Natural killer cell (primary cell): Measurements from ENCODE around the gene SLC33A1. TPM values are rescaled to one million over a fixed set of nuclear protein-coding genes. Genes with fewer than 3 reads are reported as not detected.

Experiments used
- ATAC-seq, 3 donors: fragments of 150-1000 bp in 2 of 3; fragments of 200-7000 bp in 1 of 3; cut with Tn5 transposase; 1 replicate in 1 of 3; 2 replicates in 2 of 3; pipeline ENCODE4 v1.10.0; 2021; ENCODE audit warnings: mild to moderate bottlenecking in 2 of 3, moderate library complexity in 2 of 3
- DNase-seq, 2 donors: peaks; one replicate each; pipeline versions ENCODE4 v3.0.0 to v3.0.0-alpha.2; 2013 to 2021; ENCODE audit warnings: mixed read lengths in 1 of 2
- H3K27ac ChIP-seq: one replicate; pipeline ENCODE4 v1.5.1; 2013; ENCODE audit warnings: mild to moderate bottlenecking, low read length
- H3K27me3 ChIP-seq: one replicate; pipeline ENCODE4 v1.6.1; 2013; ENCODE audit warnings: low read length; ENCODE audit not compliant: control insufficient read depth, insufficient read depth
- H3K36me3 ChIP-seq: one replicate; pipeline ENCODE4 v1.6.1; 2013; ENCODE audit warnings: low read length; ENCODE audit not compliant: control insufficient read depth, insufficient read depth
- H3K4me1 ChIP-seq: one replicate; pipeline ENCODE4 v1.6.1; 2013; ENCODE audit warnings: low read length; ENCODE audit not compliant: control insufficient read depth, insufficient read depth
- H3K4me3 ChIP-seq: one replicate; pipeline ENCODE4 v1.5.1; 2013; ENCODE audit warnings: low read length
- H3K9me3 ChIP-seq: one replicate; pipeline ENCODE4 v1.6.1; 2013; ENCODE audit warnings: low read length; ENCODE audit not compliant: control insufficient read depth, insufficient read depth
- H3K27ac Mint-ChIP-seq, 2 donors: one replicate each; pipeline ENCODE4 v1.8.0; 2022; ENCODE audit warnings: mild to moderate bottlenecking in 2 of 2, mixed read lengths in 2 of 2, moderate library complexity in 1 of 2
- H3K27me3 Mint-ChIP-seq, 2 donors: one replicate each; pipeline ENCODE4 v1.8.0; 2022; ENCODE audit warnings: low read depth in 2 of 2, mixed read lengths in 2 of 2
- H3K36me3 Mint-ChIP-seq: one replicate; pipeline ENCODE4 v1.8.0; 2022; ENCODE audit warnings: mixed read lengths
- H3K4me1 Mint-ChIP-seq, 2 donors: one replicate each; pipeline ENCODE4 v1.8.0; 2022; ENCODE audit warnings: mixed read lengths in 2 of 2
- H3K4me3 Mint-ChIP-seq: one replicate; pipeline ENCODE4 v1.8.0; 2022; ENCODE audit warnings: mild to moderate bottlenecking, moderate library complexity, mixed read lengths
- H3K9me3 Mint-ChIP-seq, 2 donors: one replicate each; pipeline ENCODE4 v1.8.0; 2022; ENCODE audit warnings: mixed read lengths in 2 of 2
- whole genome bisulfite sequencing: methylation state at CpG from one replicate; pipeline ENCODE4 v1.1.7; 2013; ENCODE audit warnings: missing lambda C conversion rate; ENCODE audit not compliant: insufficient coverage; 5-methylcytosine and 5-hydroxymethylcytosine counted together
- intact Hi-C: fragments of 100-400 bp; cut with micrococcal nuclease; formaldehyde crosslinking; loops from one replicate; pipeline ENCODE4 v1.14.2; 2022
- total RNA-seq, 4 donors: library from RNA; stranded (reverse); fragments of 120-200 nt in 1 of 4; gene quantifications; one replicate each; pipeline versions ENCODE4 v1.2.3 to v1.2.4, GENCODE V29; 2013 to 2022
- TF ChIP-seq, protein P1 (sequence below): fragments of 200-600 bp; IDR thresholded peaks from one replicate; pipeline ENCODE4 v1.8.0; 2022; ENCODE audit warnings: antibody characterized with exemption

SLC33A1 gene
- total RNA-seq, 3 donors from 2014 or later (not counting 1 experiment from before 2014, with no cell fraction given) = 25.2 to 28.4 (median 27.2) TPM

DNA sequence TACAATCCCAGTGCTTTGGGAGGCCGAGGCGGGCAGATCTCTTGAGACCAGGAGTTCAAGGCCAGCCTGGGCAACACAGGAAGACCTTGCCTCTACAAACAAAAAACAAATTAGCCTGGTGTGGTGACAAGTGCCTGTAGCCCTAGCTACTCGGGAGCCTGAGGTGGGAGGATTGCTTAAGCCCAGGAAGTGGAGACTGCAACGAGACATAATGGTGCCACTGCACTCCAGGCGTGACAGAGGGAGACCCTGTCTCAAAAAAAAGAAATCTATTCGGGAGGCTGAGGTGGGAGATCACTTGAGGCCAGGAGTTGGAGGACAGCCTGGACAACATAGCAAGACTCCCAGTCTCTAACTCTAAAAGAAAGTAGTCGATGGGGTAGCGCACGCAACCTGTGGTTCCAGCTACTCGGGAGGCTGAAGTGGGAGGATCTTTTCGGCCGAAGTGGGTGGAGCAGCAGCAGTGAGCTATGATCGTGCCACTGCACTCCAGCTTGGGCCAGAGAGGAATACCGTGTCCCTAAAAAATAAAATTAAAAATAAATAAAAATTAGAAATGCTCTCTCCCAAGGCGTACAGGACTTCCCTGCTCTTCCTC lies 48.9 kb downstream of the SLC33A1 start:
- Histone ChIP-seq H3K4me3 (peak overlapping the region; percentile 59), H3K36me3 (no peaks in the 10 kb centered on the region), H3K27me3 (no peaks in the 10 kb centered on the region), H3K4me1 (peaks cover 14% of the 10 kb centered on the region), H3K27ac (peak overlapping the region; percentile 52), H3K9me3 (no peaks in the 10 kb centered on the region)
- TF ChIP-seq, protein P1, sequence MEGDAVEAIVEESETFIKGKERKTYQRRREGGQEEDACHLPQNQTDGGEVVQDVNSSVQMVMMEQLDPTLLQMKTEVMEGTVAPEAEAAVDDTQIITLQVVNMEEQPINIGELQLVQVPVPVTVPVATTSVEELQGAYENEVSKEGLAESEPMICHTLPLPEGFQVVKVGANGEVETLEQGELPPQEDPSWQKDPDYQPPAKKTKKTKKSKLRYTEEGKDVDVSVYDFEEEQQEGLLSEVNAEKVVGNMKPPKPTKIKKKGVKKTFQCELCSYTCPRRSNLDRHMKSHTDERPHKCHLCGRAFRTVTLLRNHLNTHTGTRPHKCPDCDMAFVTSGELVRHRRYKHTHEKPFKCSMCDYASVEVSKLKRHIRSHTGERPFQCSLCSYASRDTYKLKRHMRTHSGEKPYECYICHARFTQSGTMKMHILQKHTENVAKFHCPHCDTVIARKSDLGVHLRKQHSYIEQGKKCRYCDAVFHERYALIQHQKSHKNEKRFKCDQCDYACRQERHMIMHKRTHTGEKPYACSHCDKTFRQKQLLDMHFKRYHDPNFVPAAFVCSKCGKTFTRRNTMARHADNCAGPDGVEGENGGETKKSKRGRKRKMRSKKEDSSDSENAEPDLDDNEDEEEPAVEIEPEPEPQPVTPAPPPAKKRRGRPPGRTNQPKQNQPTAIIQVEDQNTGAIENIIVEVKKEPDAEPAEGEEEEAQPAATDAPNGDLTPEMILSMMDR = no peak
- H3K27ac Mint-ChIP-seq = peak overlapping the region; percentile 27 to 91
- H3K9me3 Mint-ChIP-seq = no peaks in the 10 kb centered on the region
- peak in 1 of 2 donors; percentile 53 for DNase-seq
- ATAC-seq = peak in 2 of 3 donors; percentile 1 to 27
- WGBS = 60% methylated on average over 11 of the region's 15 CpGs
- H3K4me3 Mint-ChIP-seq = peak overlapping the region; percentile 86
- peaks cover 7 to 8% of the 10 kb centered on the region in 2 donors for H3K27me3 Mint-ChIP-seq
- H3K36me3 Mint-ChIP-seq = no peaks in the 10 kb centered on the region
- intact Hi-C loops = no loop called here
- peaks cover 10 to 19% of the 10 kb centered on the region in 2 donors for H3K4me1 Mint-ChIP-seq

DNA sequence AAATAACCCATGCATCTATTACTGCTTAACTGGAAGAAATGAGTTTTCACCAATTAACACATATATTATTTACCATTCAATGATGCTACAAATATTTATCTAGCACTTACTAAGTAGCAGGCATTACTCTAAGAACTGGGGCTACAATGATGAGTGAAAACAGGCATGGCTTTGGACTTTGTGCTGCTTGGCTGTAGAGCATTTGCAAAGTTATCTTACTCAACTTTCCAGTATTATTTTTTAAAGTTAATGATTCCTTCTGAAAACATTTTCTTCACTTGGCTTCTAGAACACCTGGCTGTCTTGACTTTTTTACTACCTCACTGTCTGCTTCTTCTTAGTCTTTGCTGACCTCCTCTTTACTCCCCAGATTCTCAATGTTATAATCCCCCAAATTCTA lies 49.9 kb downstream of the SLC33A1 start:
- Histone ChIP-seq H3K4me3 (no peak overlapping the region), H3K27me3 (no peaks in the 10 kb centered on the region), H3K27ac (no peak overlapping the region), H3K9me3 (no peaks in the 10 kb centered on the region), H3K4me1 (peaks cover 14% of the 10 kb centered on the region), H3K36me3 (no peaks in the 10 kb centered on the region)
- H3K4me1 Mint-ChIP-seq = peaks cover 10 to 19% of the 10 kb centered on the region in 2 donors
- DNase-seq (no peak), ATAC-seq (no peak)
- TF ChIP-seq, protein P1 = no peak
- no peaks in the 10 kb centered on the region for H3K36me3 Mint-ChIP-seq
- H3K4me3 Mint-ChIP-seq = peak overlapping the region; percentile 62
- H3K27ac Mint-ChIP-seq = peak overlapping the region; percentile 17 to 91
- H3K27me3 Mint-ChIP-seq = peaks cover 3 to 4% of the 10 kb centered on the region in 2 donors
- no peaks in the 10 kb centered on the region for H3K9me3 Mint-ChIP-seq
- intact Hi-C loops = no loop called here

DNA sequence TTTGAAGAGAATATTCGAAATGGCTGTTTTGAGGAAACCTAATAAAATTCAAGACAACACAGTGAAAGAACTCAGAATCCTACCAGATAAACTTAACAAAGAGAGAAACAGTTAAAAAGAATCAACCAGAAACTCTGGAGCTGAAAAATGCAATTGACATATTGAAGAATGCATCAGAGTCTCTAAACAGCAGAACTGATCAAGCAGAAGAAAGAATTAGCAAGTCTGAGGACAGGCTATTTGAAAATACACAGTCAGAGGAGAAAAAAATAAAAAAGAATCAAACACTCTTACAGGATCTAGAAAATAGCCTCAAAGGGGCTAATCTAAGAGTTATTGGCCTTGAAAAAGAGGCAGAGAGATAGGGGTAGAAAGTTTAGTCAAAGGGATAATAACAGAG lies 61.7 kb downstream of the SLC33A1 start:
- H3K36me3 Mint-ChIP-seq = peaks cover 12% of the 10 kb centered on the region
- Histone ChIP-seq H3K27me3 (no peaks in the 10 kb centered on the region), H3K4me3 (no peak overlapping the region), H3K27ac (no peak overlapping the region), H3K4me1 (no peaks in the 10 kb centered on the region), H3K9me3 (no peaks in the 10 kb centered on the region), H3K36me3 (no peaks in the 10 kb centered on the region)
- no peak overlapping the region for H3K27ac Mint-ChIP-seq
- WGBS = no CpG with 5 or more reads among the region's 1 CpG
- intact Hi-C loops = no loop called here
- no peaks in the 10 kb centered on the region for H3K4me1 Mint-ChIP-seq
- TF ChIP-seq, protein P1 = no peak
- ATAC-seq (no peak), DNase-seq (no peak)
- H3K4me3 Mint-ChIP-seq = no peak overlapping the region
- H3K9me3 Mint-ChIP-seq = peaks cover 0 to 3% of the 10 kb centered on the region in 2 donors
- H3K27me3 Mint-ChIP-seq = no peaks in the 10 kb centered on the region

DNA sequence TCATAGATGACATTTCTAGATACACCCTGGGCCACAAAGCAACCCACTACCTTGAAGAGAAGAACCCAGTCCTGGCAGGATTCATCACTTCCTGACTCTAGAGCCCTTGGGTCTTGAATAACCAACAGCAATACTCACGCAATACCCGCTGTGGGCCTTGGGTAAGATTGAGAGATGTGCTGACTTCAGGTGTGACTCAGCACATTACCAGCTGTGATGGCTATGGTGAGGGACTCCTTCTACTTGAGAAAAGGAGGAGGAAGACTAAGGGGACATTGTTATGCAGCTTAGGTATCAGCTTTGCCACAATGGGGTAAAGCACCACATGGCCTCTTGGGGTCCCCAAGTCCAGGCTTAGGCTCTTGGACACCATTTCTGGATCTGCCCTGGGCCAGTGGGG lies 63.0 kb downstream of the SLC33A1 start:
- TF ChIP-seq, protein P1 = no peak
- Histone ChIP-seq H3K4me3 (no peak overlapping the region), H3K27ac (no peak overlapping the region), H3K4me1 (no peaks in the 10 kb centered on the region), H3K36me3 (no peaks in the 10 kb centered on the region), H3K27me3 (no peaks in the 10 kb centered on the region), H3K9me3 (no peaks in the 10 kb centered on the region)
- DNase-seq = no peak
- intact Hi-C loops = no loop called here
- Mint-ChIP-seq H3K27me3 (no peaks in the 10 kb centered on the region), H3K27ac (no peak overlapping the region), H3K36me3 (peaks cover 12% of the 10 kb centered on the region), H3K4me1 (no peaks in the 10 kb centered on the region), H3K9me3 (peaks cover 0 to 3% of the 10 kb centered on the region in 2 donors), H3K4me3 (no peak overlapping the region)
- ATAC-seq = peak in 1 of 3 donors; percentile 32
- WGBS = 100% methylated on average over 2 of the region's 2 CpGs
